Activated T-cell treated with anti-CD3 and anti-CD28 coated beads, Interleukin-2, amount 50 U/mL, for 4 hours (primary cell): ENCODE data around the gene ATXN1. TPM values are rescaled to one million over a fixed set of nuclear protein-coding genes. Genes with fewer than 3 reads are reported as not detected.

Experiments
- ATAC-seq, 2 donors: fragments of 200-7000 bp; cut with Tn5 transposase; one replicate each; pipeline ENCODE4 v1.10.0; 2021
- DNase-seq: peaks from one replicate; pipeline ENCODE4 v3.0.0-alpha.2; 2020
- H3K27me3 Mint-ChIP-seq: one replicate; pipeline ENCODE4 v1.8.0; 2021; ENCODE audit warnings: low read depth, mixed read lengths
- H3K36me3 Mint-ChIP-seq: one replicate; pipeline ENCODE4 v1.8.0; 2022; ENCODE audit warnings: mixed read lengths; ENCODE audit not compliant: insufficient read depth
- H3K4me1 Mint-ChIP-seq: one replicate; pipeline ENCODE4 v1.8.0; 2021; ENCODE audit warnings: low read depth, mixed read lengths
- H3K4me3 Mint-ChIP-seq: one replicate; pipeline ENCODE4 v1.8.0; 2021; ENCODE audit warnings: mild to moderate bottlenecking, moderate library complexity, mixed read lengths
- H3K9me3 Mint-ChIP-seq: one replicate; pipeline ENCODE4 v1.8.0; 2021; ENCODE audit warnings: mixed read lengths
- total RNA-seq, 3 donors: library from RNA; stranded (reverse); gene quantifications; one replicate each; pipeline ENCODE4 v1.2.1, GENCODE V29; 2021

The ATXN1 gene
- total RNA-seq, 3 donors from 2014 or later = 39.5 to 63.8 (median 45.1) TPM

GRCh38 chr6:16249971-16250370 is 511.3 kb downstream of the ATXN1 start:
- ATAC-seq = no peak
- Mint-ChIP-seq H3K27me3 (peaks cover 10% of the 10 kb centered on the region), H3K36me3 (peaks cover 2% of the 10 kb centered on the region), H3K4me3 (no peak overlapping the region), H3K9me3 (no peaks in the 10 kb centered on the region), H3K4me1 (peaks cover 2% of the 10 kb centered on the region)
- no peak for DNase-seq
